GM12874 (cell line): Measurements from ENCODE around the gene MCUB.

Experiments used
- CTCF ChIP-seq: IDR thresholded peaks from 2 replicates; pipeline ENCODE4 v1.5.1; 2011; ENCODE audit warnings: low read depth, mild to moderate bottlenecking, control low read depth, low read length, moderate library complexity; ENCODE audit not compliant: insufficient read depth

MCUB gene

GRCh38 chr4:109648266-109648996 lies 88.4 kb downstream of the MCUB start:
- TF ChIP-seq CTCF, result no peak

DNA sequence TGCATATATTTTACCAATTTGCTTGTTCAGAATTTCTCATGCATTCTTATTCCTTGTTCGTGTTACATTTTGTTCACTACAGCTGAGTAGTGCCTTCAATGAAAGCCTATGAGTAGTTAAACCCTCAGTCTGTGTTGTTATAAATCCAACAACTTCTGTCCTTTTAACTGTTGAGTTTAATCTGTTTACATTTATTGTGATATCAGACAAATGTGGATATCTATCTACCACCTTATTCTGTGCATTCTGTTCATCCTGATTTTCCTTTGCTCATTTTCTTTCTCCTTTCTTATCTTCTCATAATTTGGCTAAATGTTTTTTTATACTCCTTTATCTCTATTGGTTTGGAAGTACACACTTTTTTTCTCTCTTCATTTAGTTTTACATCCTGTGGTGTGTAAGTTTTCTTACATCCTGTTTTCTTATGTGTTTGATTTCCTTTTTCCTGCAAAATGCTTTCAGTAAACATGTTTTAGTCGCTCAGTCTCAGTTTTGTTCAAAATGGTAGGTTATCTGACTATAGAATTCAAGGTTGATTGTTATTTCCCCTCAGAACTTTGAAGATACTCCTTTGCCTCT lies 89.0 kb downstream of the MCUB start:
- no peak for TF ChIP-seq CTCF

- TF ChIP-seq CTCF, result no peak
Measured at GRCh38 chr4:109649872-109650271, 89.8 kb downstream of the MCUB start.

- TF ChIP-seq CTCF, result no peak
Measured at GRCh38 chr4:109655396-109655795, 95.3 kb downstream of the MCUB start.

DNA sequence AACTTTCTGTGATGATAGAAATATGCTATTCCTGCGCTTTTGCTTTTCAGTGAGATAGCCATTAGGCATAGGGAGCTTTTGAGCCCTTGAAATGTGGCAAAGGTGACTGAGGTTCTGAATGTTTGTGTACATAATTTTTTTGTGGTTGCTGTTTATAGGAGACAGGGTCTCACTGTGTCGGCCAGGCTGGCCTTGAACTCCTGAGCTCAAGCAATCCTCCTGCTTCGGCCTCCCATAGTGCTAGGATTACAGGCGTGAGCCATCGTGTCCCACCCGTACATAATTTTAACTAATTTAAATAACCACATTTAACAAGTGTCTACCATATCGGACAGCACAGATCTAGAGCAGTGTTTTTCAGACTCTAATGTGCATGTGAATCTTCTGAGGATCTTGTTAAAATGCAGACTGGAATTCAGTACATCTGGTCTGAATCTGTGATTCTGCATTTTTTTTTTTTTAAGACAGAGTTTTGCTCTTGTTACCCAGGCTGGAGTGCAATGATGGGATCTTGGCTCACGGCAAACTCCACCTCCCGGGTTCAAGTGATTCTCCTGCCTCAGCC lies 97.9 kb downstream of the MCUB start:
- TF ChIP-seq CTCF, result no peak

DNA sequence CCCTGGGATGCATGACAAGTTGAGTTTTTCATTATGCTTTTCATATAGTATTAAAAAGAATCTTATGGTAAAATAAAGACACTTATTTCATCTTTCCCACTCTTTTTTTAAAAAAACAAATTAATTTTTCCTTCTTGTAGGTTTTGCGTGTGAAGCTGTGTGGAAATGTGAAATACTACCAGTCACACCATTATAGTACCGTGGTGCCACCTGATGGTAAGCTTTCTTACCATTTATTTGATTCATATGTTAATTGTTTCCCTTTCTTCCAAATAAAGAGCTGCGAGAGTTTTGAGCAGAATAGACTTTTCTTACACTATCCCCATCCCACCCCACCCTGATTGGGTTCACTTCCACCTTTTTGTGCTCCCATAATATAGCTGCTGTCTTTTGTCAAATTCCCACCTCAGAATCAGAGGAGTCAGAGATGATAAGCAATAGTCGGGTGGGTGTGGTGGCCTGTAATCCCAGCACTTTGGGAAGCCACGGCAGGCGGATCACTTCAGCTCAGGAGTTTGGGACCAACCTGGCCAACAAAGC lies 98.9 kb downstream of the MCUB start:
- no peak for TF ChIP-seq CTCF

DNA sequence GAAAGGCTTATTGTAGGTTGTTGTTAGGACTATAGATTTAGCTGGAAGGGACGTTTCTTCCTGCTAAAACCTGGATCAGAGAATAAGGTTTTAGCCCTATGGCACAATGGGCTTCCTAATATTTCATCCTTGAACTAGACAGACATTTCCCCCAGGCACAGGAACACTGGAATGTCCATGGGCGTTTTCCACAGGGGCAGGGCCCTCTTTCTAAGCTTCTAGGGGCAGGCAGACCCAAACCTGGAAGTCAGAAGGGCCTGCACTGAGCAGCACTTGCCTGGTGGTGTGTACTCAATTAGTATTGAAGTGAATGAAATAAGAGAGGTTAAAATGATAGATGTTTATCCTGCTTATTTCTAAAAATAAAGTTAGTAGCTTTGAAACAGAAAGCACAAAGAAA lies 102.1 kb downstream of the MCUB start:
- TF ChIP-seq CTCF, result no peak
